Measurements from ENCODE around the gene BAZ2B.

GRCh38 chr2:159300586-159300985, 315.8 kb downstream of the BAZ2B start:
- TF ChIP-seq CTCF (IDR thresholded peaks at IDR 0.05; ENCODE audit: low read length) (no peak), EZH2 (IDR thresholded peaks at IDR 0.05; ENCODE audit: borderline replicate concordance, low read length) (no peak)
